ENCODE measurements around the gene EFHC1. TPM values are rescaled to one million over a fixed set of nuclear protein-coding genes. Genes with fewer than 3 reads are reported as not detected.

EFHC1 gene
- total RNA-seq, 4 donors from 2014 or later, result 14.0 to 63.0 (median 27.6) TPM

- peaks cover 55% of the 10 kb centered on the region for H3K4me1 ChIP-seq
- H3K27ac ChIP-seq, result peak overlapping the region; percentile 64
- H3K27me3 ChIP-seq, result no peaks in the 10 kb centered on the region
- no peak overlapping the region for H3K4me3 ChIP-seq
- H3K9me3 ChIP-seq, result no peaks in the 10 kb centered on the region
- TF ChIP-seq EP300 (IDR thresholded peaks at IDR 0.05) (no peak), POLR2A (IDR thresholded peaks at IDR 0.05) (no peak), POLR2AphosphoS5 (IDR thresholded peaks at IDR 0.05) (no peak), CTCF (IDR thresholded peaks at IDR 0.05) (no peak)
- whole genome bisulfite sequencing, result 47% methylated on average over 7 of the region's 7 CpGs
- H3K36me3 ChIP-seq, result no peaks in the 10 kb centered on the region
- no peak for DNase-seq (ENCODE audit: low spot score in 2 of 2)
Observed at GRCh38 chr6:52522151-52522626, 102.0 kb downstream of the EFHC1 start.

- H3K27ac ChIP-seq, result peak overlapping the region; percentile 64
- 61% methylated on average over 3 of the region's 3 CpGs for WGBS
- DNase-seq (ENCODE audit: low spot score in 2 of 2), result no peak
- peaks cover 50% of the 10 kb centered on the region for H3K4me1 ChIP-seq
- H3K4me3 ChIP-seq, result no peak overlapping the region
- no peaks in the 10 kb centered on the region for H3K27me3 ChIP-seq
- no peaks in the 10 kb centered on the region for H3K9me3 ChIP-seq
- no peaks in the 10 kb centered on the region for H3K36me3 ChIP-seq
- no peak for TF ChIP-seq POLR2A (IDR thresholded peaks at IDR 0.05)
- TF ChIP-seq EP300 (IDR thresholded peaks at IDR 0.05), result no peak
- no peak for TF ChIP-seq CTCF (IDR thresholded peaks at IDR 0.05)
- TF ChIP-seq POLR2AphosphoS5 (IDR thresholded peaks at IDR 0.05), result no peak
Observed at GRCh38 chr6:52522655-52523054, 102.5 kb downstream of the EFHC1 start.

GRCh38 chr6:52523378-52524142 is 103.4 kb downstream of the EFHC1 start:
- H3K27ac ChIP-seq, result no peak overlapping the region
- WGBS, result 52% methylated on average over 6 of the region's 6 CpGs

GRCh38 chr6:52524918-52525317 is 104.8 kb downstream of the EFHC1 start:
- no peak overlapping the region for H3K4me3 ChIP-seq
- WGBS, result 94% methylated on average over 4 of the region's 4 CpGs
- no peak overlapping the region for H3K27ac ChIP-seq
- peaks cover 39% of the 10 kb centered on the region for H3K4me1 ChIP-seq
- H3K27me3 ChIP-seq, result no peaks in the 10 kb centered on the region
- no peaks in the 10 kb centered on the region for H3K9me3 ChIP-seq
- peaks cover 3% of the 10 kb centered on the region for H3K36me3 ChIP-seq
- DNase-seq (ENCODE audit: low spot score in 2 of 2), result no peak
- TF ChIP-seq POLR2AphosphoS5 (IDR thresholded peaks at IDR 0.05), result no peak
- no peak for TF ChIP-seq EP300 (IDR thresholded peaks at IDR 0.05)
- TF ChIP-seq CTCF (IDR thresholded peaks at IDR 0.05), result no peak
- no peak for TF ChIP-seq POLR2A (IDR thresholded peaks at IDR 0.05)

More at GRCh38 chr6:52523378-52524142, 103.4 kb downstream of the EFHC1 start:
- Histone ChIP-seq H3K4me3 (no peak overlapping the region), H3K4me1 (peaks cover 41% of the 10 kb centered on the region), H3K27me3 (no peaks in the 10 kb centered on the region), H3K9me3 (no peaks in the 10 kb centered on the region), H3K36me3 (no peaks in the 10 kb centered on the region)
- DNase-seq (ENCODE audit: low spot score in 2 of 2), result no peak
- TF ChIP-seq EP300 (IDR thresholded peaks at IDR 0.05), result no peak
- no peak for TF ChIP-seq POLR2AphosphoS5 (IDR thresholded peaks at IDR 0.05)
- TF ChIP-seq CTCF (IDR thresholded peaks at IDR 0.05), result no peak
- no peak for TF ChIP-seq POLR2A (IDR thresholded peaks at IDR 0.05)

GRCh38 chr6:52526634-52527033 is 106.5 kb downstream of the EFHC1 start:
- H3K4me3 ChIP-seq, result no peak overlapping the region
- DNase-seq (ENCODE audit: low spot score in 2 of 2), result no peak
- no peaks in the 10 kb centered on the region for H3K9me3 ChIP-seq
- H3K27me3 ChIP-seq, result no peaks in the 10 kb centered on the region
- 62% methylated on average over 4 of the region's 4 CpGs for WGBS
- TF ChIP-seq EP300 (IDR thresholded peaks at IDR 0.05) (no peak), CTCF (IDR thresholded peaks at IDR 0.05) (no peak), POLR2A (IDR thresholded peaks at IDR 0.05) (no peak), POLR2AphosphoS5 (IDR thresholded peaks at IDR 0.05) (no peak)
- H3K4me1 ChIP-seq, result peaks cover 27% of the 10 kb centered on the region
- peaks cover 3% of the 10 kb centered on the region for H3K36me3 ChIP-seq
- no peak overlapping the region for H3K27ac ChIP-seq
